ENCODE measurements around the gene GOLIM4.

DNA sequence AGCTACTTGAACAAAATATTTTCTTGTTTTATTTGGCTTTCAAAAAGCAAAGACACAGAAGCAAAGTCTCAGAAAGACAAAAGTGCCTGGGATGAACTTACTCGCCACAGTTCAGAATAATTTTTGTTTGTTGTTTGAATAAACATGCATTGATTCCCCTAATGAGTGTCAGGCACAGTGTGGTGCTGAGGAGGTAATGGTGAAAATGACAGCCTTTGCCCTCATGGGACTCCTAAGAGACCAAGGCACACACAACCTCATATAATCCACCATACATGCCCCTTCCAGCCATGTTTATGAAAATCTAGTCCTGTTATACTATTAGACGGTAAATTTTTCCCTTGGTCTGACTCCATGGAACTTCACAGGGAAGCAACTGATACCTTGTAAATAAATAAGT lies 2.5 kb downstream of the GOLIM4 start:
- TF ChIP-seq, protein P1, sequence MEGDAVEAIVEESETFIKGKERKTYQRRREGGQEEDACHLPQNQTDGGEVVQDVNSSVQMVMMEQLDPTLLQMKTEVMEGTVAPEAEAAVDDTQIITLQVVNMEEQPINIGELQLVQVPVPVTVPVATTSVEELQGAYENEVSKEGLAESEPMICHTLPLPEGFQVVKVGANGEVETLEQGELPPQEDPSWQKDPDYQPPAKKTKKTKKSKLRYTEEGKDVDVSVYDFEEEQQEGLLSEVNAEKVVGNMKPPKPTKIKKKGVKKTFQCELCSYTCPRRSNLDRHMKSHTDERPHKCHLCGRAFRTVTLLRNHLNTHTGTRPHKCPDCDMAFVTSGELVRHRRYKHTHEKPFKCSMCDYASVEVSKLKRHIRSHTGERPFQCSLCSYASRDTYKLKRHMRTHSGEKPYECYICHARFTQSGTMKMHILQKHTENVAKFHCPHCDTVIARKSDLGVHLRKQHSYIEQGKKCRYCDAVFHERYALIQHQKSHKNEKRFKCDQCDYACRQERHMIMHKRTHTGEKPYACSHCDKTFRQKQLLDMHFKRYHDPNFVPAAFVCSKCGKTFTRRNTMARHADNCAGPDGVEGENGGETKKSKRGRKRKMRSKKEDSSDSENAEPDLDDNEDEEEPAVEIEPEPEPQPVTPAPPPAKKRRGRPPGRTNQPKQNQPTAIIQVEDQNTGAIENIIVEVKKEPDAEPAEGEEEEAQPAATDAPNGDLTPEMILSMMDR (conservative IDR thresholded peaks at IDR 0.05; ENCODE audit: low read depth in 2 of 2): no peak
- TF ChIP-seq JUNB (IDR thresholded peaks at IDR 0.05; ENCODE audit: unreplicated experiment) (no peak), EZH2phosphoT487 (IDR thresholded peaks at IDR 0.05; ENCODE audit: unreplicated experiment) (no peak), POLR2AphosphoS5 (IDR thresholded peaks at IDR 0.05; ENCODE audit: low read depth) (no peak), EZH2 (IDR thresholded peaks at IDR 0.05; ENCODE audit: low read depth, unreplicated experiment) (no peak), ZNF462 (CRISPR knock-in tag; IDR thresholded peaks at IDR 0.05) (no peak), CREB1 (CRISPR knock-in tag; IDR thresholded peaks at IDR 0.05; ENCODE audit: low read depth) (no peak), ZNF331 (CRISPR knock-in tag; IDR thresholded peaks at IDR 0.05; ENCODE audit: low read depth) (no peak), ZNF114 (CRISPR knock-in tag; IDR thresholded peaks at IDR 0.05) (no peak), NANOG (IDR thresholded peaks at IDR 0.05; ENCODE audit: borderline replicate concordance) (no peak), STAT1 (IDR thresholded peaks at IDR 0.05; ENCODE audit: unreplicated experiment) (no peak)
- TF ChIP-seq, protein P2, sequence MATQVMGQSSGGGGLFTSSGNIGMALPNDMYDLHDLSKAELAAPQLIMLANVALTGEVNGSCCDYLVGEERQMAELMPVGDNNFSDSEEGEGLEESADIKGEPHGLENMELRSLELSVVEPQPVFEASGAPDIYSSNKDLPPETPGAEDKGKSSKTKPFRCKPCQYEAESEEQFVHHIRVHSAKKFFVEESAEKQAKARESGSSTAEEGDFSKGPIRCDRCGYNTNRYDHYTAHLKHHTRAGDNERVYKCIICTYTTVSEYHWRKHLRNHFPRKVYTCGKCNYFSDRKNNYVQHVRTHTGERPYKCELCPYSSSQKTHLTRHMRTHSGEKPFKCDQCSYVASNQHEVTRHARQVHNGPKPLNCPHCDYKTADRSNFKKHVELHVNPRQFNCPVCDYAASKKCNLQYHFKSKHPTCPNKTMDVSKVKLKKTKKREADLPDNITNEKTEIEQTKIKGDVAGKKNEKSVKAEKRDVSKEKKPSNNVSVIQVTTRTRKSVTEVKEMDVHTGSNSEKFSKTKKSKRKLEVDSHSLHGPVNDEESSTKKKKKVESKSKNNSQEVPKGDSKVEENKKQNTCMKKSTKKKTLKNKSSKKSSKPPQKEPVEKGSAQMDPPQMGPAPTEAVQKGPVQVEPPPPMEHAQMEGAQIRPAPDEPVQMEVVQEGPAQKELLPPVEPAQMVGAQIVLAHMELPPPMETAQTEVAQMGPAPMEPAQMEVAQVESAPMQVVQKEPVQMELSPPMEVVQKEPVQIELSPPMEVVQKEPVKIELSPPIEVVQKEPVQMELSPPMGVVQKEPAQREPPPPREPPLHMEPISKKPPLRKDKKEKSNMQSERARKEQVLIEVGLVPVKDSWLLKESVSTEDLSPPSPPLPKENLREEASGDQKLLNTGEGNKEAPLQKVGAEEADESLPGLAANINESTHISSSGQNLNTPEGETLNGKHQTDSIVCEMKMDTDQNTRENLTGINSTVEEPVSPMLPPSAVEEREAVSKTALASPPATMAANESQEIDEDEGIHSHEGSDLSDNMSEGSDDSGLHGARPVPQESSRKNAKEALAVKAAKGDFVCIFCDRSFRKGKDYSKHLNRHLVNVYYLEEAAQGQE (IDR thresholded peaks at IDR 0.05; ENCODE audit: unreplicated experiment): no peak
- TF ChIP-seq, protein P3, sequence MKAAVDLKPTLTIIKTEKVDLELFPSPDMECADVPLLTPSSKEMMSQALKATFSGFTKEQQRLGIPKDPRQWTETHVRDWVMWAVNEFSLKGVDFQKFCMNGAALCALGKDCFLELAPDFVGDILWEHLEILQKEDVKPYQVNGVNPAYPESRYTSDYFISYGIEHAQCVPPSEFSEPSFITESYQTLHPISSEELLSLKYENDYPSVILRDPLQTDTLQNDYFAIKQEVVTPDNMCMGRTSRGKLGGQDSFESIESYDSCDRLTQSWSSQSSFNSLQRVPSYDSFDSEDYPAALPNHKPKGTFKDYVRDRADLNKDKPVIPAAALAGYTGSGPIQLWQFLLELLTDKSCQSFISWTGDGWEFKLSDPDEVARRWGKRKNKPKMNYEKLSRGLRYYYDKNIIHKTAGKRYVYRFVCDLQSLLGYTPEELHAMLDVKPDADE (IDR thresholded peaks at IDR 0.05): no peak
